ENCODE results near the gene HTR3E.
"Not testable (repeated sequence)": the region's sequence is repeated elsewhere in the genome, so short reads cannot be mapped to it uniquely, and the experiment has no call there.

Gene HTR3E

GRCh38 chr3:184096811-184097383, at the start of gene HTR3E:
Gene HTR3E (plus strand): TSS chr3:184097064. CDS start chr3:184097530, 466 bp downstream.
- DNase-seq, result no peak

DNA sequence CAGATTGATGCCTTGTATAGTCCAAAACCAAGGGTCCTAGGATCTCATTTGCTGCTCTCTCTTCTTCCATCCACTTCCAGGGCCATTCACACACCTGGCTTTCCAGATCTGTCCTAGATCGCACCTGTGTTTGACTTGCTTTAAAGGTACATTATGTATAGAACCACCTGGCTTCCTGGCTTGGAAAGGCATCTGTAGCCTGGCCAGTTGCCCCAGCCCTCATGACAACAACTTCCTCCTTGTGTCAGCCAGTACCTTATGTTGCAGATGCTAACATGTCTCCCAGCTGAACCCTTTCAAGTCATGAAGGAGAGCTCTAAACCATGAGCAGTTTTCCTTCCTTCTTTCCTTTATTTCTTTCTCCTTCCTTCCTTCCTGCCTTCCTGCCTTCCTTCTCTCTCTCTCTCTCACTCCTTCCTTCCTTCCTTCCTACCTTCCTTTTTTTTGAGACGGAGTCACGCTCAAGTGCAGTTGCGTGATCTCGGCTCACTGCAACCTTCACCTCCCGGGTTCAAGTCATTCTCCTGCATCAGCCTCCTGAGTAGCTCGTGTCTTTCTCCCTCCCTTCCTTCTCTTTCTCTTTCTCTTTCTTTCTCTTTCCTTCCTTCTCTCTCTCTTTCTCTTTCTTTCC, 46.5 kb upstream of the HTR3E start:
- no peak for DNase-seq

- DNase-seq, result no peak
These were observed 44.1 kb upstream of the HTR3E start, which contains the start of gene HTR3C for GRCh38 chr3:184052767-184053166. Gene HTR3C (plus strand): TSS chr3:184053047. CDS start chr3:184053081, 34 bp downstream.

- DNase-seq, result no peak
These were observed 38.8 kb upstream of the HTR3E start for GRCh38 chr3:184058029-184058428.

DNA sequence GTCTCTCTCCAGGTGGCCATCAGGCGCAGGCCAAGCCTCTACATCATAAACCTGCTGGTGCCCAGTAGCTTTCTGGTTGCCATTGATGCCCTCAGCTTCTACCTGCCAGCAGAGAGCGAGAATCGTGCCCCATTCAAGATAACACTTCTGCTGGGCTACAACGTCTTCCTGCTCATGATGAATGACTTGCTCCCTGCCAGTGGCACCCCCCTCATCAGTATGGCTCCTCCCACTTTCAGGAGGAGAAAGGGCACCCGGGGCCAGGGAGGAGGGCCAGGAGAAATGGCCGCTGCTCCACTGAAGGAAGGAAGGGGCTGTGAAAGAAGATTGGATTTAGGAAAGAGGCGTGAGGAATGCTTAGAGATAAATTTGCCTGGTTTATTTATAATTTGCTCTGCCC, 37.4 kb upstream of the HTR3E start:
- no peak for DNase-seq

- no peak for DNase-seq
These were observed 34.2 kb upstream of the HTR3E start for GRCh38 chr3:184062637-184063036.

DNA sequence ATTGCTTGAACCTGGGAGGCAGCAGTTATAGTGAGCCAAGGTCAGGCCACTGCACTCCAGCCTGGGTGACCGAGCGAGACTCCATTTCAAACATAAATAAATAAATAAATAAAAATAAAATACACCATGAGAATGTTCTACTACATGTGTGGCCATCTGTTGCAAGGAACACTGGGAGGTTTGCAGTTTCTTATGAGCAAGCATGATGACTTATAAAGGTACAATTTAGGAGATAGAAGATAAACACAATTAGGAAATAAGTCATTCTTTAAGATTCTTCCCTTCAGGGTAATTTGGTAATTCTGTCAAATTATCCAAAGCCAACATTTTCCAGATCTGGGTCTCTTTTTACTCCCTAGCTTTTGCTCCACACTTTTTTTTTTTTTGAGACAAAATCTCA, 30.7 kb upstream of the HTR3E start:
- no peak for DNase-seq

DNA sequence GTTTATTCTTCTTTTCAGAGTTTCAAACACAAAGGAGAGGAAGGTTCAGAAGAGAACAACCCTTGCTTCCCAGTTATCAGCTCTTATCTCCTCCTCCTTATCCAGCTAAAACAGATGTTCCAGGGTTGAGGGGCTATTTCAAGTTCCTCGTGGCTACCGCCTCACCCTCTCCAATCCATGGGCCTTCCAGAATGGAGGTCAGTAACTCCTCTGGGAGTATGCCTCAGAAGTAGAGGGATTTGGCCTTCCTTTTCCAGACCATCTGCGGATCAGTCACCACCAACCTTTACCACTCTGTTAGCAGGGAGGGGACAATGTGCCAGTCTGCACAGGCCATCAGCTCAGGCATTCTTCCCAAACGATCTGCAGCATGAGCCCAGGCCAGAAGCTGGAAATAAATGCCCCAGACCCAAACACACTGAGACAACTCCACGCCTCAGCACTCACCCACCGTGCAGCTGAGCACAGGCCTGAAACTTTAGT, 29.2 kb upstream of the HTR3E start:
- no peak for DNase-seq

GRCh38 chr3:184068344-184068743, 28.5 kb upstream of the HTR3E start:
- no peak for DNase-seq

DNA sequence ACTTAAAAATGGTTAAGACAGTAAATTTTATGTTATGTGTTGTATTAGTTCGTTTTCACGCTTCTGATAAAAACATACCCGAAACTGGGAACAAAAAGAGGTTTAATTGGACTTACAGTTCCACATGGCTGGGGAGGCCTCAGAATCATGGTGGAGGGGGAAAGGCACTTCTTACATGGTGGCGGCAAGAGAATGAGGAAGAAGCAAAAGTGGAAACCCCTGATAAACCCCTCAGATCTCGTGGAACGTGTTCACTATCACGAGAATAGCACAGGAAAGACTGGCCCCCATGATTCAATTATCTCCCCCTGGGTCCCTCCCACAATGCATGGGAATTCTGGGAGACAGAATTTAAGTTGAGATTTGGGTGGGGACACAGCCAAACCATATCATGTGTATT, 25.7 kb upstream of the HTR3E start:
- DNase-seq, result not testable (repeated sequence)

GRCh38 chr3:184073621-184074020, 23.2 kb upstream of the HTR3E start:
- DNase-seq, result no peak

DNA sequence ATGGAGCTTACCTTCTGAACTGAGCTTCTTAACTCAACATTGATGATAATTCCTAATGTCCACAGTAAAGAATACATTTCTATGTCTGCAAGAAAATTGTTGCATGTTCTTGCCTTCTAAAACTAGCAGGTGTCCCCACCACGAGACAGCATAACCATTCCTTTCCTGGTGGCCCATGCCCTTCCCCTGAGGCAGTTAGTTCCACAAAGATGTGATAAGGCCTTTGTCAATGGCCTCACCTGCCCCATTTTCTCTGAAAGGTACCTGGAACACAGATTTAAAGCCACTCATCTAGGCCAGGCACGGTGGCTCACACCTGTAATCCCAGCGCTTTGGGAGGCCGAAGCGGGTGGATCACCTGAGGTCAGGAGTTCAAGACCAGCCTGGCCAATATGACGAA, 21.0 kb upstream of the HTR3E start:
- no peak for DNase-seq

- DNase-seq, result no peak
These were observed 19.0 kb upstream of the HTR3E start for GRCh38 chr3:184077881-184078280.

- DNase-seq, result no peak
These were observed 18.0 kb upstream of the HTR3E start for GRCh38 chr3:184078851-184079250.

- DNase-seq, result no peak
These were observed 15.6 kb upstream of the HTR3E start for GRCh38 chr3:184081116-184081830.

GRCh38 chr3:184082034-184082433, 14.8 kb upstream of the HTR3E start:
- DNase-seq, result no peak

DNA sequence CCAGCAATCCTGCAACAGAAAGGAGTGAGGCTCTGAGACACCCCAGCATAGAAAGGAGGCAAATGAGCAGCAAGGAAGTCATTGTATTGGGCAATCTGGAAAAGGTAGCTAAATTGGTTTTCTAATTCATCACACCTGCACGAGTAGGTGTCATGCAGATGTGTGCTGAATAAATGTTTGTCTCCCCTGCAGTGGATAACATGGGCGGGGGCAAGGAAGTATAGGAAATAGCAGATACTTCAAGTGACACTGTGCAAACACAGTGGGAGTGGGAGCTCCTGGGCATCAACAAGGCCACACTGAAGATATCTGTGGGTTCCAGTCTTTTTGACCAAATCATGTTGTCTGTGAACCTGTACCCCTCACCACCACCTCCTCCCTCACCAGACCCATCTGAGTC, 14.4 kb upstream of the HTR3E start:
- DNase-seq, result no peak

DNA sequence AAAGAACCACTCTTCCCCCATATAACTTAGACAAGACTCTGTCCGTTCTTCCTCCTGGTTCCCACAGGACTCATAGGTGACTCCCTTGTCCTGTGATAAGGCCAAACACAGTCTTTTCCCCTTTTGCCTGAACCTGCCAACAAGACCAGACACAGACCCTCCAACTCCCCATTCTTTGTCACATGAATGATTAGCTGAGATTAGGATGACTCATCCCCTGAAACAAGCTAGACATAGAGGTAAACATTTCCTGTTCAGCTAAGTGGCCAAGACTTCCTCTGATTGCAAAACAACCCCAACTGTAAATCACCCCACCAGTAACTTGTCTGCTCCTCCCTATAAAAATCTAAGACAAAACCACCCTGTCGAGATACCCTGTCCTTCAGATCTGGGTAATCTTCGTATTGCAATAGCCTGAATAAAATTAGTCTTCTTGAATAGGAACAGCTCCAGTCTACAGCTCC, 11.4 kb upstream of the HTR3E start:
- DNase-seq, result no peak

DNA sequence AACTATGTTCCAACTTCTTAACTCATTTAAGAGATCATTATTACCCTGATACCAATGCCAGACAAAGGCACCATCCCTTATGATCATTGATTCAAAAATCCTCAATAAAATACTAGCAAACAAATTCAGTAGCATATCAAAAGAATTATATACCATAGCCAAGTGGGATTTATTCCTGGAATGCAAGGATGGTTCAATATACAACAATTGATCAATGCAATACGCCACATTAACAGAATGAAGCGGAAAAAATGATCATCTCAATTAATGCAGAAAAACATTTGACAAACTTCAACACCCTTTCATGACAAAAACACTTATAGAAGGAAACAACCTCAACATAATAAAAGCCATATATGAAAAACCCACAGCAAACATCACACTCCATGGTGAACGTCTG, 4.7 kb upstream of the HTR3E start:
- DNase-seq, result no peak

GRCh38 chr3:184097556-184097955, 692 bp downstream of the HTR3E start:
- DNase-seq, result no peak

- no peak for DNase-seq
These were observed 3.2 kb downstream of the HTR3E start for GRCh38 chr3:184099806-184100686.

DNA sequence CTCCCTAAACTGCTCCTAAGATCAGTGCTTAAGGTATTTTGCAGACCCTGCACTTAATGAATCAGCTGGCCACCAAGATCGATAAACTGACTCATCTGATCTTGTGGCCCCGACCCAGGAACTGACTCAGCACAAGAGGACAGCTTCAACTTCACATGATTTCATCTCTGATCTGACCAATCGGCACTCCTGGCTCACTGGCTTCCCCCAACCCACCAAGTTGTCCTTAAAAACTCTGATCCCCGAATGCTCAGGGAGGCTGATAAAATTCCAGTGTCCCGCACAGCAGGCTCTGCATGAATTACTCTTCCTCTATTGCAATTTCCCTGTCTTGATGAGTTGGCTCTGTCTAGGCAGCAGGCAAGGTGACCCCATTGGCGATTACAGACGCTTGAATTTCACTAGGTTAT, 13.5 kb downstream of the HTR3E start:
- DNase-seq, result no peak

- DNase-seq, result no peak
These were observed 19.2 kb downstream of the HTR3E start for GRCh38 chr3:184116017-184116416.

Measured in stimulated activated CD4-positive, alpha-beta T cell treated with anti-CD3 and anti-CD28 coated beads, Interleukin-4, amount 100 ng/mL, for 1 hour (primary cell).